ENCODE results near the gene SCN10A. TPM values are rescaled to one million over a fixed set of nuclear protein-coding genes. Genes with fewer than 3 reads are reported as not detected.

The SCN10A gene
- total and polyA plus RNA-seq, 9 of the 15 experiments (the other 6 are each of a cell fraction or from before 2014, with no cell fraction given), result not detected

- TF ChIP-seq AFF4 (CRISPR knock-in tag; IDR thresholded peaks at IDR 0.05) (no peak), CREM (IDR thresholded peaks at IDR 0.05; ENCODE audit: low read depth) (peak; percentile 85), TBL1XR1 (IDR thresholded peaks at IDR 0.05; ENCODE audit: low read length in 2 of 2) (peak; percentile 88 to 97; a peak in 3 of 4 replicates), ZNF175 (CRISPR knock-in tag; IDR thresholded peaks at IDR 0.05; ENCODE audit: low read depth) (peak; percentile 60; the same call in 1 of the 2 replicates), ZNF280A (IDR thresholded peaks at IDR 0.05; ENCODE audit: low read depth, partially characterized antibody) (no peak), NFIC (IDR thresholded peaks at IDR 0.05) (peak; percentile 99), BCOR (IDR thresholded peaks at IDR 0.05) (peak; percentile 90), NR2C1 (IDR thresholded peaks at IDR 0.05) (no peak), NR2C1 (tag; IDR thresholded peaks at IDR 0.05) (peak; percentile 48; the same call in 1 of the 2 replicates), ATF3 (IDR thresholded peaks at IDR 0.05) (0 out of 2 replicates have a peak, but pooled peaks have one; percentile 20), ATF3 (CRISPR knock-in tag; conservative IDR thresholded peaks at IDR 0.05) (no peak), POLR2AphosphoS2 (IDR thresholded peaks at IDR 0.05; ENCODE audit: low read length) (no peak), BCL6 (CRISPR knock-in tag; IDR thresholded peaks at IDR 0.05) (0 out of 2 replicates have a peak, but pooled peaks have one; percentile 22), MAFK (IDR thresholded peaks at IDR 0.05; ENCODE audit: low read length) (0 out of 2 replicates have a peak, but pooled peaks have one; percentile 10), HNRNPL (IDR thresholded peaks at IDR 0.05; ENCODE audit: low read depth, low read length) (peak; percentile 84), SMARCB1 (IDR thresholded peaks at IDR 0.05; ENCODE audit: insufficient read length, low read depth) (peak; percentile 97), ZNF354B (CRISPR knock-in tag; IDR thresholded peaks at IDR 0.05) (no peak), FOXM1 (IDR thresholded peaks at IDR 0.05; ENCODE audit: low read depth) (peak; percentile 92), FOXM1 (CRISPR knock-in tag; IDR thresholded peaks at IDR 0.05; ENCODE audit: low read depth) (no peak), EP400 (IDR thresholded peaks at IDR 0.05) (no peak), GTF2E2 (tag; IDR thresholded peaks at IDR 0.05) (no peak), ZBTB17 (CRISPR knock-in tag; IDR thresholded peaks at IDR 0.05) (peak; percentile 61)
These were observed 92.2 kb downstream of the SCN10A start (continued) for GRCh38 chr3:38723569-38724391.
